CD4-positive, alpha-beta T cell treated with Interferon gamma for 1 hour (primary cell): ENCODE results near the gene AK8.

Experiments
- DNase-seq: peaks from one replicate; pipeline ENCODE4 v3.0.0-alpha.2; 2020

The AK8 gene

GRCh38 chr9:132710333-132710732, 167.8 kb downstream of the AK8 start:
- DNase-seq = no peak

GRCh38 chr9:132708769-132709430, 169.2 kb downstream of the AK8 start:
- no peak for DNase-seq

GRCh38 chr9:132708239-132708638, 169.8 kb downstream of the AK8 start:
- no peak for DNase-seq

- DNase-seq = no peak
Measured at GRCh38 chr9:132703336-132703735, 174.7 kb downstream of the AK8 start.

- no peak for DNase-seq
Measured at GRCh38 chr9:132702254-132702653, 175.8 kb downstream of the AK8 start.

- no peak for DNase-seq
Measured at GRCh38 chr9:132699956-132700355, 178.1 kb downstream of the AK8 start.

GRCh38 chr9:132698989-132699388, 179.1 kb downstream of the AK8 start:
- DNase-seq = no peak

GRCh38 chr9:132697230-132697629, 180.9 kb downstream of the AK8 start:
- DNase-seq = no peak

- DNase-seq = no peak
Measured at GRCh38 chr9:132694144-132694543, 183.9 kb downstream of the AK8 start.

- DNase-seq = no peak
Measured at GRCh38 chr9:132690696-132691095, 187.4 kb downstream of the AK8 start.

GRCh38 chr9:132683873-132684272, 194.2 kb downstream of the AK8 start:
- DNase-seq = no peak

- no peak for DNase-seq
Measured at GRCh38 chr9:132681561-132681960, 196.5 kb downstream of the AK8 start.

GRCh38 chr9:132679946-132680625, 198.0 kb downstream of the AK8 start:
- DNase-seq = no peak

- no peak for DNase-seq
Measured at GRCh38 chr9:132677976-132678375, 200.1 kb downstream of the AK8 start.
